HCT116 (cell line): Measurements from ENCODE around the gene CHPT1. TPM values are rescaled to one million over a fixed set of nuclear protein-coding genes. Genes with fewer than 3 reads are reported as not detected.
"Not testable (repeated sequence)": the region's sequence is repeated elsewhere in the genome, so short reads cannot be mapped to it uniquely, and the experiment has no call there.

ENCODE experiments used
- ATAC-seq: fragments of 200-7000 bp; cut with Tn5 transposase; 2 replicates; pipeline ENCODE4 v1.9.1; 2020; ENCODE audit warnings: mild to moderate bottlenecking, moderate library complexity
- BruUV-seq: library from RNA; stranded (reverse); fragments of 400-500 nt; replicated peaks from 2 replicates; lab custom pipeline; 2021; lab: Mats Ljungman, UMichigan
- CTCF ChIA-PET: fragments of 300-600 bp; sonication (Branson Sonifier 250); formaldehyde crosslinking; loops from one replicate; lab custom pipeline; 2021; ENCODE audit warnings: antibody characterized with exemption; lab: Charles Lee
- POLR2A ChIA-PET: fragments of 300-600, 350-600 bp; sonication (Branson Sonifier 250); formaldehyde crosslinking; loops from one replicate; lab custom pipeline; 2021; ENCODE audit warnings: antibody characterized with exemption; lab: Charles Lee
- RAD21 ChIA-PET, 2 experiments: fragments of 300-600 bp; sonication (Branson Sonifier 250); formaldehyde crosslinking; loops; one replicate each; lab custom pipeline; 2023; ENCODE audit warnings: low total read pairs in 2 of 2; ENCODE audit not compliant: uncharacterized antibody in 2 of 2, unreplicated experiment in 2 of 2, low non-redundant PET in 1 of 2; lab: Charles Lee
- DNase-seq: peaks from one replicate; pipeline ENCODE4 v3.0.0-alpha.2; 2010; ENCODE audit warnings: low read depth, low spot score
- H2AFZ ChIP-seq: fragments of 200-600 bp; shearing (Covaris generic), sonication (generic); 2 replicates; pipeline ENCODE4 v1.6.1; 2017; ENCODE audit warnings: low read depth, mixed run types, mixed read lengths, antibody characterized with exemption, low read length; ENCODE audit not compliant: poor library complexity, severe bottlenecking
- H3K27ac ChIP-seq: 2 replicates; pipeline ENCODE4 v1.5.1; 2012; ENCODE audit warnings: low read depth, low read length
- H3K27me3 ChIP-seq: fragments of 200-600 bp; sonication (generic); 2 replicates; pipeline ENCODE4 v1.6.1; 2016; ENCODE audit warnings: mixed run types, low read length, mixed read lengths; ENCODE audit not compliant: insufficient read depth
- H3K36me3 ChIP-seq, 2 experiments: fragments of 200-500 bp in 1 of 2; fragments of 200-600 bp in 1 of 2; sonication (Bioruptor generic) in 1 of 2; sonication (generic) in 1 of 2; 2 replicates each; pipeline versions ENCODE4 v1.5.1 to v1.6.1; 2014 to 2016; ENCODE audit warnings: low read length in 2 of 2, inconsistent platforms in 1 of 2, mixed read lengths in 1 of 2, mixed run types in 1 of 2; ENCODE audit not compliant: insufficient read depth in 2 of 2, control insufficient read depth in 1 of 2
- H3K4me1 ChIP-seq, 2 experiments: fragments of 200-600 bp in 1 of 2; sonication (generic) in 1 of 2; 2 replicates each; pipeline versions ENCODE4 v1.5.1 to v1.6.1; 2012 to 2017; ENCODE audit warnings: low read length in 2 of 2, inconsistent platforms in 1 of 2, mild to moderate bottlenecking in 1 of 2, mixed read lengths in 1 of 2, mixed run types in 1 of 2, moderate library complexity in 1 of 2; ENCODE audit not compliant: insufficient read depth in 2 of 2, control insufficient read depth in 1 of 2
- H3K4me2 ChIP-seq: fragments of 200-600 bp; sonication (generic); 2 replicates; pipeline ENCODE4 v1.6.1; 2017; ENCODE audit warnings: mixed run types, low read length, mixed read lengths
- H3K4me3 ChIP-seq, 2 experiments: fragments of 200-600 bp in 1 of 2; sonication (generic) in 1 of 2; replicated peaks in 1 of 2; 2 replicates each; pipeline ENCODE4 v1.5.1; 2011 to 2016; ENCODE audit warnings: low read length in 2 of 2, control low read depth in 1 of 2, low read depth in 1 of 2, mild to moderate bottlenecking in 1 of 2, mixed read lengths in 1 of 2, mixed run types in 1 of 2
- H3K79me2 ChIP-seq: fragments of 200-600 bp; sonication (generic); 2 replicates; pipeline ENCODE4 v1.6.1; 2017; ENCODE audit warnings: mild to moderate bottlenecking, mixed run types, low read length, moderate library complexity, mixed read lengths; ENCODE audit not compliant: insufficient read depth
- H3K9ac ChIP-seq: fragments of 200-600 bp; sonication (generic); 2 replicates; pipeline ENCODE4 v1.6.1; 2016; ENCODE audit warnings: low read length, mixed read lengths
- H3K9me2 ChIP-seq: fragments of 200-600 bp; sonication (generic), shearing (Covaris generic); 2 replicates; pipeline ENCODE4 v1.6.1; 2017; ENCODE audit warnings: mixed run types, mild to moderate bottlenecking, moderate library complexity; ENCODE audit not compliant: insufficient read depth
- H3K9me3 ChIP-seq, 2 experiments: fragments of 200-500 bp in 1 of 2; fragments of 200-600 bp in 1 of 2; sonication (Bioruptor generic) in 1 of 2; sonication (generic) in 1 of 2; 2 replicates each; pipeline ENCODE4 v1.6.1; 2014 to 2017; ENCODE audit warnings: low read length in 2 of 2, mixed read lengths in 2 of 2, inconsistent platforms in 1 of 2, low read depth in 1 of 2, mild to moderate bottlenecking in 1 of 2, mixed run types in 1 of 2, moderate library complexity in 1 of 2; ENCODE audit not compliant: control insufficient read depth in 1 of 2, insufficient read depth in 1 of 2
- H4K20me1 ChIP-seq: fragments of 200-600 bp; sonication (generic), shearing (Covaris generic); 2 replicates; pipeline ENCODE4 v1.6.1; 2017; ENCODE audit warnings: mixed run types, mild to moderate bottlenecking, moderate library complexity; ENCODE audit not compliant: insufficient read depth
- CBX3 ChIP-seq: IDR thresholded peaks from 2 replicates; pipeline ENCODE4 v1.6.1; 2012; ENCODE audit warnings: low read depth
- ELF1 ChIP-seq: IDR thresholded peaks from 2 replicates; pipeline ENCODE4 v1.6.1; 2012; ENCODE audit warnings: low read depth, borderline replicate concordance
- EZH2phosphoT487 ChIP-seq: fragments of 200-600 bp; IDR thresholded peaks from 2 replicates; pipeline ENCODE4 v1.6.1; 2018; ENCODE audit warnings: antibody characterized with exemption, borderline replicate concordance
- FOSL1 ChIP-seq: IDR thresholded peaks from 2 replicates; pipeline ENCODE4 v1.6.1; 2012; ENCODE audit warnings: low read depth
- JUND ChIP-seq: IDR thresholded peaks from 2 replicates; pipeline ENCODE4 v1.6.1; 2012
- MAX ChIP-seq: IDR thresholded peaks from 2 replicates; pipeline ENCODE4 v1.6.1; 2012
- POLR2A ChIP-seq: IDR thresholded peaks from 2 replicates; pipeline ENCODE4 v1.7.0; 2011; ENCODE audit warnings: borderline replicate concordance; ENCODE audit not compliant: insufficient read depth, insufficient read length; ENCODE audit errors: extremely low read depth
- POLR2AphosphoS5 ChIP-seq: IDR thresholded peaks from 2 replicates; pipeline ENCODE4 v1.6.1; 2011; ENCODE audit warnings: mild to moderate bottlenecking, low read depth, low read length, moderate library complexity
- RAD21 ChIP-seq: IDR thresholded peaks from 2 replicates; pipeline ENCODE4 v1.6.1; 2012; ENCODE audit warnings: low read depth, mild to moderate bottlenecking
- SP1 ChIP-seq: IDR thresholded peaks from 2 replicates; pipeline ENCODE4 v1.6.1; 2012; ENCODE audit warnings: low read depth
- SRF ChIP-seq: IDR thresholded peaks from 2 replicates; pipeline ENCODE4 v1.6.1; 2012; ENCODE audit warnings: low read depth
- YY1 ChIP-seq: IDR thresholded peaks from 2 replicates; pipeline ENCODE4 v1.6.1; 2011; ENCODE audit warnings: low read length, low read depth, moderate library complexity, mild to moderate bottlenecking; ENCODE audit not compliant: insufficient replicate concordance; ENCODE audit errors: extremely low read depth
- ZFX ChIP-seq: fragments of 450-650 bp; IDR thresholded peaks from 2 replicates; pipeline ENCODE4 v1.6.1; 2017
- ZNF274 ChIP-seq: fragments of 200-500 bp; sonication (Bioruptor generic); IDR thresholded peaks from 2 replicates; pipeline ENCODE4 v1.6.1; 2014; ENCODE audit warnings: mild to moderate bottlenecking, low read depth, low read length, inconsistent platforms
- intact Hi-C: fragments of 100-400 bp; cut with micrococcal nuclease; formaldehyde crosslinking; loops from 2 replicates; pipeline ENCODE4 v1.10.0; 2022
- total RNA-seq: library from RNA; stranded (reverse); gene quantifications from one replicate; pipeline ENCODE4 v1.2.1, GENCODE V29; 2021; ENCODE audit not compliant: unreplicated experiment
- TF ChIP-seq, protein P1 (sequence below), 3 experiments: fragments of 200-600 bp in 1 of 3; sonication (generic) in 1 of 3; IDR thresholded peaks in 2 of 3; conservative IDR thresholded peaks in 1 of 3; 2 replicates each; pipeline ENCODE4 v1.5.1; 2012 to 2017; ENCODE audit warnings: low read depth in 2 of 3, low read length in 2 of 3, antibody characterized with exemption in 1 of 3, borderline replicate concordance in 1 of 3, control low read depth in 1 of 3, mild to moderate bottlenecking in 1 of 3, mixed read lengths in 1 of 3, mixed run types in 1 of 3, moderate library complexity in 1 of 3; ENCODE audit not compliant: insufficient read depth in 1 of 3

CHPT1 gene
- total RNA-seq, 1 experiment from 2014 or later, result 20.1 TPM

DNA sequence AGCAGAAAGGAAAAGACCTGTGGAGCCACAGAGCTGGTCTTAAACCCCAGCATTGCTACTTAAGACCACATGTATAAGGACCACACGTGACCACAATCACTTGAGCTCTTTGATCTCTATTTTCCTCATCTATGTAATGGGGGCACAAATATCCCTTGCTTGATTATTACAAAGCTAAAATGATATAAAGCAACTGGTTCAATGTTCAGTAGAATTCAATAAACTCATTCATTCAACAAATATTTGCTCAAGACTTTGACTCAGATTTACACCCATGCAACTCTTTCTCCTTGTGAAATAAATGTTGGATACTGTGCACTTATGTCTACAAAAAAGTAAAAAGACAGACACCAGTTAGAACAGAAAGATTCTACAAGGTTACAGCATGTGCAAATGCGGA lies 21.9 kb upstream of the CHPT1 start:
- Histone ChIP-seq H3K9ac (no peak overlapping the region), H3K4me3 (no peak overlapping the region), H3K9me2 (no peaks in the 10 kb centered on the region), H3K27ac (no peak overlapping the region), H4K20me1 (no peaks in the 10 kb centered on the region), H3K4me1 (no peaks in the 10 kb centered on the region), H3K4me2 (no peak overlapping the region), H2AFZ (no peak overlapping the region), H3K36me3 (no peaks in the 10 kb centered on the region), H3K79me2 (no peaks in the 10 kb centered on the region), H3K9me3 (no peaks in the 10 kb centered on the region), H3K27me3 (no peaks in the 10 kb centered on the region)
- RAD21 ChIA-PET, result no interaction called here
- DNase-seq, result no peak
- intact Hi-C loops, result no loop called here
- ATAC-seq, result no peak
- CTCF ChIA-PET, result no interaction called here
- POLR2A ChIA-PET, result no interaction called here
- no peak for TF ChIP-seq RAD21
- BruUV-seq, result no TSS peak

DNA sequence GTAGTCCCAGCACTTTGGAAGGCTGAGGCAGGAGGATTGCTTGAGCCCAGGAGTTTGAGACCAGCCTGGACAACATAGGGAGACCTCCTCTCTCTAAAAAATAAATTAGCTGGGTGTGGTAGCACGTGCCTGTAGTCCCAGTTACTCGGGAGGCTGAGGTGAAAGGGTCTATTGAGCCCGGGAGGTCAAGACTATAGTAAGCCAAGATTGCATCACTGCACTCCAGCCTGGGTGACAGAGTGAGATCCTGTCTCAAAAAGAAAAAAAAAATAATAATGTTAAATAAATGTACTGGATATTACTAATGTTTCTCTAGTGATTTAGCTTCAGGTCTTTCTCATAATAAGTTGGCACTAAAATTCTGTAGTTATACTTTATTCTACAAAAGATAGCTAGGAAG lies 20.9 kb upstream of the CHPT1 start:
- H3K9ac ChIP-seq, intact Hi-C loops, CTCF ChIA-PET, H3K4me2 ChIP-seq, H3K27me3 ChIP-seq, H2AFZ ChIP-seq, DNase-seq, H3K9me2 ChIP-seq, H3K27ac ChIP-seq, RAD21 ChIA-PET, BruUV-seq, H3K4me3 ChIP-seq, H4K20me1 ChIP-seq, H3K79me2 ChIP-seq, H3K9me3 ChIP-seq, POLR2A ChIA-PET, ATAC-seq, H3K4me1 ChIP-seq, H3K36me3 ChIP-seq: not testable (repeated sequence)

DNA sequence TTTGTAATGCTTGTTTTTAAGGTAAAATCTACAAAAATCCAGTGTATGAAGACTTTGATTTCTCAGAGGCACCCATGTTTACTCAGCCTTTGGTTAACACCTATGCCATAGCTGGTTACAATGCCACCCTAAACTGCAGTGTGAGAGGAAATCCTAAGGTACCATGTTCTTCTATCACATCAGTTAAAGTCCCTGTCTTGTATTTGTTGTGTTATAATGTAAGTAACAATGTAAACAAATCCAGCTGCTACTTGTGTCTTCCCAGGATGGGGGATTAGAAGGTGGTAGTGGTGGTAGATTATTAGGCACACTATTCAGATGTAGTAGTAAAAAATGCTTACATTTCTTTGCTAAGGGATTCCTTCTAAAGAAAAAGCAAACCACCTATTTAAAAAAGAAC lies 19.4 kb upstream of the CHPT1 start:
- H3K9me2 ChIP-seq, result no peaks in the 10 kb centered on the region
- ChIA-PET CTCF (no interaction called here), RAD21 (no interaction called here), POLR2A (no interaction called here)
- H3K27ac ChIP-seq, result no peak overlapping the region
- H3K9ac ChIP-seq, result no peak overlapping the region
- no peaks in the 10 kb centered on the region for H3K4me1 ChIP-seq
- no peaks in the 10 kb centered on the region for H4K20me1 ChIP-seq
- no peak overlapping the region for H2AFZ ChIP-seq
- intact Hi-C loops, result no loop called here
- no peak for ATAC-seq
- H3K36me3 ChIP-seq, result no peaks in the 10 kb centered on the region
- H3K9me3 ChIP-seq, result no peaks in the 10 kb centered on the region
- H3K4me3 ChIP-seq, result no peak overlapping the region
- BruUV-seq, result no TSS peak
- no peak overlapping the region for H3K4me2 ChIP-seq
- no peak for DNase-seq
- H3K79me2 ChIP-seq, result no peaks in the 10 kb centered on the region
- H3K27me3 ChIP-seq, result no peaks in the 10 kb centered on the region
- no peak for TF ChIP-seq SRF
- no peak for TF ChIP-seq POLR2A
- TF ChIP-seq ZNF274, result no peak
- TF ChIP-seq EZH2phosphoT487, result no peak
- TF ChIP-seq, protein P1, sequence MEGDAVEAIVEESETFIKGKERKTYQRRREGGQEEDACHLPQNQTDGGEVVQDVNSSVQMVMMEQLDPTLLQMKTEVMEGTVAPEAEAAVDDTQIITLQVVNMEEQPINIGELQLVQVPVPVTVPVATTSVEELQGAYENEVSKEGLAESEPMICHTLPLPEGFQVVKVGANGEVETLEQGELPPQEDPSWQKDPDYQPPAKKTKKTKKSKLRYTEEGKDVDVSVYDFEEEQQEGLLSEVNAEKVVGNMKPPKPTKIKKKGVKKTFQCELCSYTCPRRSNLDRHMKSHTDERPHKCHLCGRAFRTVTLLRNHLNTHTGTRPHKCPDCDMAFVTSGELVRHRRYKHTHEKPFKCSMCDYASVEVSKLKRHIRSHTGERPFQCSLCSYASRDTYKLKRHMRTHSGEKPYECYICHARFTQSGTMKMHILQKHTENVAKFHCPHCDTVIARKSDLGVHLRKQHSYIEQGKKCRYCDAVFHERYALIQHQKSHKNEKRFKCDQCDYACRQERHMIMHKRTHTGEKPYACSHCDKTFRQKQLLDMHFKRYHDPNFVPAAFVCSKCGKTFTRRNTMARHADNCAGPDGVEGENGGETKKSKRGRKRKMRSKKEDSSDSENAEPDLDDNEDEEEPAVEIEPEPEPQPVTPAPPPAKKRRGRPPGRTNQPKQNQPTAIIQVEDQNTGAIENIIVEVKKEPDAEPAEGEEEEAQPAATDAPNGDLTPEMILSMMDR (IDR thresholded peaks at IDR 0.05 in 2 of 3, conservative IDR thresholded peaks at IDR 0.05 in 1 of 3; ENCODE audit: borderline replicate concordance in 1 of 3, insufficient read depth in 1 of 3, low read depth in 2 of 3, low read length in 2 of 3), result no peak
- TF ChIP-seq FOSL1, result no peak
- no peak for TF ChIP-seq ZFX
- no peak for TF ChIP-seq SP1
- no peak for TF ChIP-seq CBX3
- TF ChIP-seq MAX, result no peak
- no peak for TF ChIP-seq POLR2AphosphoS5
- TF ChIP-seq RAD21, result no peak
- no peak for TF ChIP-seq YY1
- TF ChIP-seq ELF1, result no peak
- TF ChIP-seq JUND, result no peak
